ENCODE results near the gene PHACTR4.
"Not testable (repeated sequence)": the region's sequence is repeated elsewhere in the genome, so short reads cannot be mapped to it uniquely, and the experiment has no call there.

PHACTR4 gene

DNA sequence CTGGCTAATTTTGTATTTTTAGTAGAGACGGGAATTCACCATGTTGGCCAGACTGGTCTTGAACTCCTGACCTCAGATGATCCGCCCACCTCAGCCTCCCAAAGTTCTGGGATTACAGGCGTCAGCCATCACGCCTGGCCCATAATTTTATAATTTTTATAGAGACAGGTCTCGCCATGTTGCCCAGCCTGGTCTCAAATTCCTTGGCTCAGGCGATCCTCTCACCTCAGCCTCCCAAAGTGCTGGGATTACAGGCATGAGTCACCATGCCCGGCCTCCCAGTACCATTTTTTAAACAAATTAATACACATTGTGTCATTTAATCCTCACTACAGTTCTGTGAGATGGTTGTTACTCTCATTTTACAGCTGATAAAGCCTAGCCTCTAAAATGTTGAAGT, 3.9 kb downstream of the PHACTR4 start:
- DNase-seq, result not testable (repeated sequence)

DNA sequence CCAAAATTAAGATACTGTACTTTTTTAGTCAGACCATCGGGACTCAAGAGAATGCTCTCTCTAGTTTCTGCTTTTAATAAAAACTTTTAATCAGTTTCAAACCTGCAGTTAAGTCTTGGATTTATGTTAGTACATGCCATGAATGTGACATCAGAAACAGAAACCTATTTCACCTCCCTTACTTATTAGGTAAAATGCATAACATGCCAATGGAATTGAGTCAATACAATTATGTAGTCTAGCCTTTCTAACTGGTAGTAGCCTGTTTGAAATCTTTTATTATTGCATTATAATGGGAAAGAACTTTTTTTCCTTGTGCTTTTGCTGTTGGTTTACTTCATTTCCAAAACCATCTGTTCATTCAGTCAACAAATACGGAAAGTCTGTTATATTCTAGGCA, 4.8 kb downstream of the PHACTR4 start:
- no peak for DNase-seq

DNA sequence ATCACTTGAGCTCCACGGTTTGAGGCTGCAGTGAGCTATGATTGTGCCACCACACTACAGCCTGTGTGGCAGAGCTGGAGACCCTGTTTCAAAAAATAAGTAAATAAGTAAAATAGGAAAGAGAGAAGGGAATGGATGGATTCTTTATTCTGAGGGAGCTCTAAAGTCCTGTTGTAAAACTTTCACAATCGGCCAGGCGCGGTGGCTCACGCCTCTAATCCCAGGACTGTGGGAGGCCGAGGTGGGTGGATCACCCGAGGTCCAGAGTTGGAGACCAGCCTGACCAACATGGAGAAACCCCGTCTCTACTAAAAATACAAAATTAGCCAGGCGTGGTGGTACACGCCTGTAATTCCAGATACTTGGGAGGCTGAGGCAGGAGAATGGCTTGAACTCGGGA, 6.1 kb downstream of the PHACTR4 start:
- not testable (repeated sequence) for DNase-seq

DNA sequence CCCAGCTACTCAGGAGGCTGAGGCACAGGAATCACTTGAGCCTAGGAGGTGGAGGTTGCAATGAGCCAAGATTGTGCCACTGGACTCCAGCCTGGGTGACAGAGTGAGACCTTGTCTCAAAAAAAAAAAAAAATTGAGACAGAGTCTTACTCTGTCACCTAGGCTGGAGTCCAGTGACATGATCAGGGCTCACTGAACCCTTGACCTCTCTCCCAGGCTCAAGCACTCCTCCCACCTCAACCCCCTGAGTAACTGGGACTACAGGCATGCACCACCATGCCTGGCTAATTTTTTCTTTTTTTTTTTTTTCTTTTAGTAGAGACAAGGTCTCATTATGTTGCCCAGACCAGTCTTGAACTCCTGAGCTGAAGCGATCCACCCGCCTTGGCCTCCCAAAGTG, 6.7 kb downstream of the PHACTR4 start:
- not testable (repeated sequence) for DNase-seq

DNA sequence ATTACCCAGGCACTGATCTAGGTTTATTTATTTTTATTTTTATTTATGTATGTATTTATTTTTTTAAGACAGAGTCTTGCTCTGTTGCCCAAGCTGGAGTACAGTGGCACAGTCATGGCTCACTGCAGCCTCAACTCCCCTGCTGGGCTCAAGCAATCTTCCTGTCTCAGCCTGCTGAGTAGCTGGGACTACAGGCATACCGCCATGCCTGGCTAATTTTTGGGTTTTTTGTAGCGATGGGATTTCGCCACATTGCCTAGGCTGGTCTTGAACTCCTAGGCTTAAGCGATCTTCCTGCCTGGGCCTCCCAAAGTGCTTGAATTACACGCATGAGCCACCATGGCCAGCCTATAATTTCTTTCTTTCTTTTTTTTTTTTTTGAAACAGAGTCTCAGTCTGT, 9.4 kb downstream of the PHACTR4 start:
- no peak for DNase-seq

DNA sequence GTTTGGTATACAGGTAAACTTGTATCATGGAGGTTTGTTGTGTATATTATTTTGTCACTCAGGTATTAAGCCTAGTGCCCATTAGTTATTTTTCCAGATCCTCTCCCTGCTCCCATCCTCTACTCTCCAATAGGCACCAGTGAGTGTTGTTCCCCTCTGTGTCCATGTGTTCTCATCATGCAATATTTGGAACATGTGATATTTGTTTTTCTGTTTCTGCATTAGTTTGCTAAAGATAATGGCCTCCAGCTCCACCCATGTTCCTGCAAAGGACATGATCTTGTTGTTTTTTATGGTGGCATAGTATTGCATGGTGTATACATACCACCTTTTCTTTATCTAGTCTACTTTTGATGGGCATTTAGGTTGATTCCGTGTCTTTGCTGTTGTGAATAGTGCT, 10.9 kb downstream of the PHACTR4 start:
- DNase-seq, result no peak

DNA sequence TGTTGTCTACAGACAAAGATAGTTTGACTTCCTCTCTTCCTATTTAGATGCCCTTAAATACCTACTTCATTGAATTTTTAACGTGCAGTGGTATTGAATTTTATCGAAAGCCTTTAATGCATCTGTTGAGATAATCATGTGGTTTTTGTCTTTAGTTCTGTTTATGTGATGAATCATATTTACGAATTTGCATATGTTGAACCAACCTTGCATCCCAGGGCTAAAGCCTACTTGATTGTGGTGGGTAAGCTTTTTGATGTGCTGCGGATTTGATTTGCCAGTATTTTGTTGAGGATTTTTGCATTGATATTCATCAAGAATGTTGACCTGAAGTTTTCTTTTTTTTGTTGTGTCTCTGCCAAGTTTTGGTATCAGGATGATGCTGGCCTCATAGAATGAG, 14.2 kb downstream of the PHACTR4 start:
- not testable (repeated sequence) for DNase-seq

DNA sequence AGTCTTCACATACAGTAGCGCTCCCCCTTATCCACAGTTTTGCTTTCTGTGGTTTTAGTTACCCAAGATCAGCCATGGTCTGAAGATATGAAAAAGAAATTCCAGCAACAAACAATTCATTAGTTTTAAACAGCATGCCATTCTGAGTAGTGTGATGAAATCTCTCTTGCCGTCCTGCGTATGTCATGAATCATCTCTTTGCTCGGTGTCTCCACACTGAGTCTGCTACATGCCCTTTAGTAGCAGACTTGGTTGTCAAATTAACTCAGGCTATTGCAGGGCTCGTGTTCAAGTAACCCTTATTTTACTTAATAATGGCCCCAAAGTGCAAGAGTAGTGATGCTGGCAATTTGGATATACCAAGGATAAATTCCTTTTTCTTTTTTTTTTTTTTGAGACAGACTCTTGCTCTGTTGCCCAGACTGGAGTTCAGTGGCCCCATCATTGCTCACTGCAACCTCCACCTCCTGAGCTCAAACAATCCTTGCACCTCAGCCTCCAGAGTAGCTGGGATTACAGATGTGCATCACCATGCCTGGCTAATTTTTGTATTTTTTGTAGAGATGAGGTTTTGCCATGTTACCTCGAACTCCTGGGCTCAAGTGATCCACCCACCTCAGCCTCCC, 22.6 kb downstream of the PHACTR4 start:
- DNase-seq, result no peak

DNA sequence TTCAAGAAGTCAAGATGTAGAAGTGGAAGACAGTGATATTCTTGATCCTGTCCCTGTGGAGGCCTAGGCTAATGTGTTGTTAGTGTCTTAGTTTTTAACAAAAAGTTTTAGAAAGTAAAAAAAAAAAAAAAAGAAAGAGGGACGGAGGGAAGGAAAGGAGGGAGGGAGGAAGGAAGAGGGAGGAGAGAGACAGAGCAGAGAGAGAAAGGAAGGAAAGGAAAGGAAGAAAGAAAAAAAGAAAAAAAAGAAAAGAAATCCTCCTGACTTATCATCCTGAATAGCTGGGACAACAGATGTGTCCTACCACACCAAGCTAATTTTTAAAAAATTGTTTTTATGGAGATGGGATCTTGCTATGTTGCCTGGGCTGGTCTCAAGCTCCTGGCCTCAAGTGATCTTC, 24.6 kb downstream of the PHACTR4 start:
- no peak for DNase-seq

DNA sequence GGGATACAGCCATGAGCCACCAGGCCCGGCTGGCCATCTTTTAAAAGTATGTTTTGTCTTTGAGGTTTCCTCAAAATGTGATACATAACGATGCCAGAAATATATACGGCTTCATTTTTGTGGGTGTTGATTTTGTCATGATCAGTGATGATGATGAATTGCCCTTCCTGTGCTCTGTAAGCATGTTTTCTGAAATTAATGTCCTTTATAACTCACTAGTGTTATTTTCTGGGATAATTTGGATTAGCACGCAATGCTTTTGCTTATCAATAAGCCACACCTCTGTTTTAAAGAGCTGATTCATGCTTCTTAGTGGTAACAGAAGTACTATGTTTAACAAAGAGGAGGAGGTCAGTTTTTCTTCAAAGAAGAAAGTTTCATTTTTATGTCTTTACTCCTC, 25.6 kb downstream of the PHACTR4 start:
- no peak for DNase-seq

DNA sequence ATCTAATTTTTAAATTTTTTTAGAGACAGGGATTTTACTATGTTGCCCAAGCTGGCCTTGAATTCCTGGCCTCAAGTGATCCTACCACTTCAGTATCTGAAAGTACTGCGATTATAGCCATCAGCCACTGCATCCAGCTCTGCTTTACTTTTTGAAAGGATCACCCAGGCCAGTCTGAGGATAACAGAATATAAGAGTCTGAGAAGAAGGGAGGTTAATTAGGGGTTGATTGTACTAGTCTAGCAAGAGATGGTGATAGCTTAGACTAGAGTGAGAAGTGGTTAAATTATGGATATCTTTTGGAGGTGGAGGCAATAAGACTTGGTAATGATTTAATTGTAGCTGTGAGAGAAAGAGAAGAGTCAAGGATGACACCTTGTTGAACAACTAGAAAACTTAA, 32.2 kb downstream of the PHACTR4 start:
- DNase-seq, result no peak

DNA sequence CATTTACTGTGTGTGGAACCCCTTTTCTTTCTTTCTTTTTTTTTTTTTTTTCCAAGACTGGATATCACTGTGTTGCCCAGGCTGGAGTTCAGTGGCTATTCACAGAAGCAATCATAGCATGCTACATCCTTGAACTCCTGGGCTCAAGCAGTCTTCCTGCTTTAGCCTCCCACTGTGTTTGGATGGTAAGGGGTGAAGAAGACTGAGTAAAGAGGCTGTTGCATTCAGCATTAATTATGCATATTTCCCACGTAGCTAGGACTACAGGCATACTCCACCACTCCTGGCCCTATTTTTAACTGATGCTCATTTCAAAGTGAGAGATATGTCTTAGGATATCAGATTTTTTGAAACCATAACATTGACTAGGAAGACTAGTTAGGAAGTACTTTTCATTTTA, 39.5 kb downstream of the PHACTR4 start:
- no peak for DNase-seq

DNA sequence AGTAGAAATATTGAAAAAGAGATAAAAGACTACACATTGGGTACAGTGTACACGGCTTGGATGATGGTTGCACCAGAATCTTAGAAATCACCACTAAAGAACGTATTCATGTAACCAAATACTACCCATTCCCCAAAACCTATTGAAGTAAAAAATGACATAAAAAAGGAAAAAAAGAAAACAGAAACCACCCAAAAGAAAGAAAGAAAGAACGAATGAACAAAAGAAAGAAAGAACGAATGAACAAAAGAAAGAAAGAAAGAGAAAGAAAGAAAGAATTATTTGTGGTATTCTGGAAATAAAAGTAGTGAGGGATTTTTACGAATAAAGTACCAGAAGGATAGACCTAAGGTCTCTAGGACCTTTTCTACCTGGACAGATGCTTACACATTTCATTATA, 42.1 kb downstream of the PHACTR4 start:
- DNase-seq, result no peak

DNA sequence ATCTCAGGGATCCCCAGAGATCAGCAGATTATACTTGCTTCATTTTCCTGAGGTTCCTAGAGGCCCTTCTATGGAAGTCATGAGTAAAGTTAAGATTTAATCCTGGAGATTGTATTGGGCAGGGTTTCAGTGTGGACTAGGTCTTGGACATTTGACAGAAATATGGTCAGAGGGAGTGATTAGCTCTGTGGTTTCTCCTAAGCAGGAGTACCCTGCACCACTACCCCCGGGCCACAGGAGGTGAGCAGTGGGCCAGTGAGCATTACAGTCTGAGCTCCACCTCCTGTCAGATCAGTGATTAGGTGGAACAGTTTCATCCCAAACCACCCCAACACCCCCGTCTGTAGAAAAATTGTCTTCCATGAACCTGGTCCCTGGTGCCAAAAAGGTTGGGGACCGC, 43.2 kb downstream of the PHACTR4 start:
- no peak for DNase-seq

DNA sequence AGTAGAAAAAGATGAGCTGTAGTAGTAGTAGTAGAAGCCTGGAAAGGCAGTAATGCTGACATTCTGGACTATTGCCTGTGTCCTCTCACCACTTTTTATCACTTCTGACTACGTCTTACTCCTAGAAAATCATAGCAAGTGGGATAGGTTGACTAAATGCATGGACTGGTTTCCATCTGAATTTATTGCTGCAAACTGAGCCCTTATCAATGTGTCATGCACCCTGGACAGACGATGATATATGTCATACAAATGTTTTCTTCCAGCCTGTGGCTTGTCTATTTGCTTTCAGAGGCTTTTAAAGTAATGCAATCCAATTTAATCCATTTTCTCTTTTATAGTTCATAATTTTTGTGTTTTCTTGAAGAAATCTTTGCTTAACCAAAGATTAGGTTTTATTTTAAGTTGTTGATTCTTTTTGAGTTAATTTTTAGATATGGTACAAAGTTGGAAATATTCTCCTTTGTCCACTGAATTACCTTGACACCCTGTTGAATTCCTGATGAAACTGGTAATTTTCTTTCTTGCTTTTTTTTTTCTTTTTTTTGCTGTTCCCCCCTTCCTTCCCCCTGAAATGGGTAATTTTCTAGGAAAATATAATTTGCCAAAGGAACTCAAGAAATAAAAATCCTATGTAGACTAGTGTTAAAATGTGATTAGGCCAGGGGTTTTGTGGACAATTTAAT, 47.1 kb downstream of the PHACTR4 start:
- DNase-seq, result no peak

DNA sequence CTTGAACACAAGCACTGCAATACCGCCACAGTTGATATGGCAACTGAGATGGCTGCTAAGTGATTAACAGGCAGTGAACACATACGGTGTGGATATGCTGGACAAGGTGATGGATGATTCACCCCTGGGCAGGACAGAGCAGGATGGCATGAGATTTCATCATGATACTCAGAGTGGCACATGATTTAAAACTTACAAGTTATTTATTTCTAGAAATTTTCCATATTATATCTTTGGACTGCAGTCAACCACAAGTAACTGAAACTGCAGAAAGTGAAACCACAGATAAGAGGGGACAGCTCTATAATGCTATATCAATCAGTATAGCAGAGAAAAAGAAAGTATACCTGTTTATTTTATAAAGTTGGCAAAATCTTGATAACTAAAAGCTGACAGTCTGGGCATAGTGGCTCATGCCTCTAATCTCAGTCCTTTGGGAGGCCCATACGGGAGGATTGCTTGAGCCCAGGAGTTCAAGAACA, 47.9 kb downstream of the PHACTR4 start:
- DNase-seq, result no peak

DNA sequence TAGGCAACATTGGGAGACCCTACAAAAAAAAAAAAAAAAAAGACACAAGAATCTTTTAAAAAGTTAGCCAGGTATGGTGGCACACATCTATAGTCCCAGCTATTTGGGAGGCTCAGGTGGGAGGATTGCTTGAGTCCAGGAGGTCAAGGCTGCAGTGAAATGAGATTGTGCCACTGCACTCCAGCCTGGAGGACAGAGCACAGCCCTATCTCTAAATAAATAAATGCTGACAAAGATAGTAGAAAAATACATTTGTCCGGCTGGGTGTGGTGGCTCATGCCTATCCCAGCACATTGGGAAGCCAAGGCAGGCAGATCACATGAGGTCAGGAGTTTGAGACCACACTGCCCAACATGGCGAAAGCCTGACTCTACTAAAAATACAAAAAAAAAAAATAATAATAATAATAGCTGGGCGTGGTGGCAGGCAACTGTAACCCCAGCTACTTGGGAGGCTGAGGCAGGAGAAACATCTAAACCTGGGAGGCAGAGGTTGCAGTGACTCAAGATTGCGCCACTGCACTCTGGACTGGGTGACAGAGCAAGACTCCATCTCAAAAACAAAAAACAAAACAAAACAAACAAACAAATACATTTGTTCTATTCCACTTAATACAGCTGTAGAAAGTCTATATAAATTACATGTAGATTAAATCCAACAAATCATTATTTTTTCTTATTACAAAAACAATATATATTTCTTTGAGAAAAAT, 48.5 kb downstream of the PHACTR4 start:
- no peak for DNase-seq

DNA sequence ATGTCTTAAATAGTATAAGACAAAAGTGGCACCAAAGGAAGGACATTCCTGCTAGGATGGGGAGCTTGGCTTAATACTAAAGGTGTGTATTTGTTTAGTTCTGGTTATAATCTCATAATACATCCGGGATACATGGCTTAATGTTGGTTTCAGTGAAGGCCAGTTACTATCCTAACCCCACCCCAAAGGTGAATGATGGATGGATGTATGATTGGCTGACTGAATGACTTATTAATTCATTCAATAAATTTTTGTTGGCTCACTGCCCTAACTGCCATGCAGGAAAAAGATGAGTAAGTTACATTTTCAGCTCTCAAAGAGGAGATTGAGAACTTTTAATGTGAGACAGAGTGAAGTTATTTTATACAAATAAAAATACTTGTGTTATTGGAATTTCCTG, 52.2 kb downstream of the PHACTR4 start:
- DNase-seq, result no peak

DNA sequence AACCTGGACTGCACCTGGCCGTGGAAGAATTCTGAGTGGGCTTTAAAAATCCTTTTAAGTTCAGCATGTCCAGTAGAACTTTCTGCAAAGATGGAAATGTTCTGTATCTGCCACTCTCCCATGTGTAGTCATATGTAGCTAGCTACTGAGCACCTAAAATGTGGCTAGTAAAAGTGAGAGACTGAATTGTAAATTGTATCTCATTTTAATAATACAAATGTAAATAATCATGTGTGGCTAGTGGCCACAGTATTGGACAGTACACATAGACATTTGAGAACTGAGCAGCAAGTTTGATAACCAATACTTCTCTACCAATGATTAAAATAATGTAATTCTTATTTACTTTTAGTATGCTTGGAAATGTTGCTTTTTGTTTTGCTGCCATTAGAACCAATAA, 57.3 kb downstream of the PHACTR4 start:
- no peak for DNase-seq

DNA sequence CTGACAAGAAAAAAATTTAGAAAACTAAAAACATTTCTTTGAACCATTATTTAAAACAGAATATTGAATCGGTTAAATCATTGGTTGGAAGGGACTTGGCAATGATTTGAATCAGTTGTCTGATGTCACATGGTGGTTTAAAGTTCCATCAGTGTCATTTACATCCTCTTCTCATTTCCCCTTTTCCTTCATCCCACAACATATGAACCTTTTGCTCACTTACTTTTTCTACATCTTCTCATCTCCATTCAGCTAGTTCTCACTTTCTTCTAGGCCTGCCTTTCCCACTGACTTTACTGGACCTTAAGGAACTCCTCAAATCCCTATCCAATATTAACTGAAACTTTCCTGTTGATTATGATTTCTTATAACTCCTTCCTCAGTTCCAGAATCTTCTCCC, 58.5 kb downstream of the PHACTR4 start:
- DNase-seq, result no peak

DNA sequence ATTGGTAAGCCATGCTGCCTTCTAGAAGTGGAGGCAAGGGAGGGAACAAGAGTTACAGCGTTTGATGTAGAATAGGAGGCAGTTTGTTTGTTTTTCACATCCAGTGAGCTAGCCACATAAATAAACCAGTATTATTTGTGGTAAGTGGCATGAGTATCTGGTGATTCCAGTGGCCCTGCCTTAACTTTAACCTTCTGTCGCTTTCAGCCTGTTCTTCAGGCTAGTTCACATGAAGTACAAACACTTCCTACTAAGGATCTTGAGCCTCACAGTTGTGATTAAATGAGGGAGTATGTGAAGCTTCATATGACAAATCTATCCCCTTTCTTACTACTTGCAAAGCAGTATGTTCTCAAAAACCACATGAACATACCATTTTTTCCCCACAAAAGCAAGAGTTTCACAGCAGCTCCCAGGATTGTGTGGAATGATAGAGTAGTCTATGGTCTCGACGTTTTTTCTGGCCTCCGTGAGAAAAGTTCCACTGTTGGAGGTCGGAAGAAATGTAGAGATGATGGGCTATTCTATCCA, 59.5 kb downstream of the PHACTR4 start:
- no peak for DNase-seq

DNA sequence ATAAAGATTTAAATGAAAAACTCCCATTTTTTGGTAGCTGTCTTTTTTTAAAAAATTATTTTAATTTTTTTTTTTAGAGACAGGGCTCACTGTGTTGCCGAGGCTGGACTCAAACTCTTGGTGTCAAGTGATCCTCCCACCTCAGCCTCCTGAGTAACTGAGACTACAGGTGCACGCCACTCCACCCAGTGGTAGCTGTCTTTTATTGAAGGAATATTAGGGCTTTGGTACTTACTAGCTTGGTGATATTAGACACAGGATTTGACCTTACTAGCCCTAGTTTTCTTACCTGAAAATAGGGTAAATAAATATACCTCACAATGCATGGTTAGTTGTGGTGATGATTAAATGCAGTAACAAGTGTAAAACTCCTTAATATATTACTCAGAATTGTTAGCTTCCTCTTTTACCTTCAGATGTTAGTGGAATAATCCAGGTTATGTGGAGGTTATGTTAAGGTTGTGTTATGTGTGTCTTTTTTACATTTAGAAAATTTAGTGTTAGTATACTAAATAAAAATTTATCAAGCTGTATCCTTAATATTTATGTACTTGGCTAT, 66.8 kb downstream of the PHACTR4 start:
- DNase-seq, result no peak

DNA sequence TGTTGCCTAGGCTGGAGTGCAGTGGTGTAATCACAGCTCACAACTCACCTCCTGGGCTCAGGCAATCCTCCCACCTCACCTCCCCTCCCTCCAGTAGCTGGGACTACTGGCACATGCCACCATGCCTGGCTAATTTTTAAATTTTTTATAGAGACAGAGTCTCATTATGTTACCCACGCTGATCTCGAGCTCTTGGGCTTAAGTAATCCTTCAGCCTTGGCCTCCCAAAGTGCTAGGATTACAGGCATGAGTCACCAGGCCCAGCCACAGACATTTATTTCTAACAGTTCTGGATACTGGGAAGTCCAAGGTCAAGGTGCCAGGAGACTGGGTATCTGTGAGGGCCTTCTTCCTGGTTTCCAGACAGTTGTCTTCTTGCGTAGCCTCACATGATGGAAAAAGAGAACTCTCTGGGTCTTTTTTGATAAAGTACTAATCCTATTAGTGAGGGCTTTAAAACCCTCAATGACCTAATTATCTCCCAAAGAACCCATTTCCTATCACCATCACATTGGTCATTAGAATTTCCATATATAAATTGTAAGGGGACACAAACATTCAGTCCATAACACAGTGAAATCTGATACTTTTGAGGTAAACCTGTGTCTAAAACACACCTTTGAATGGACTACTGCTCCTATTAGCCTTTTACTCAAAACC, 67.9 kb downstream of the PHACTR4 start:
- DNase-seq, result no peak
